Measurements from ENCODE around the gene LRTM2. TPM values are rescaled to one million over a fixed set of nuclear protein-coding genes. Genes with fewer than 3 reads are reported as not detected.
A peak's percentile ranks its signal among the peaks of the same experiment; 100 is the strongest.

The LRTM2 gene
- total and polyA plus RNA-seq, 7 donors: 0.09 to 0.41 TPM; not detected in 5

- Histone ChIP-seq H3K4me3 (no peak overlapping the region), H3K4me1 (no peaks in the 10 kb centered on the region), H3K27me3 (peaks cover 0 to 20% (median 2%) of the 10 kb centered on the region in 3 donors), H3K9me3 (no peaks in the 10 kb centered on the region), H3K36me3 (no peaks in the 10 kb centered on the region), H3K27ac (no peak overlapping the region)
- 83 to 90% methylated on average over 16 of the region's 16 CpGs for WGBS, 2 donors
- intact Hi-C loops (cut with DNase I): no loop called here
- DNase-seq: peak; percentile 24
- TF ChIP-seq CTCF (IDR thresholded peaks at IDR 0.05) (no peak), POLR2AphosphoS5 (IDR thresholded peaks at IDR 0.05) (no peak), POLR2A (IDR thresholded peaks at IDR 0.05) (no peak), EP300 (IDR thresholded peaks at IDR 0.05) (no peak)
Measured at GRCh38 chr12:1828856-1829255, 8.5 kb downstream of the LRTM2 start.

- Histone ChIP-seq H3K27me3 (peaks cover 0 to 14% (median 2%) of the 10 kb centered on the region in 3 donors), H3K4me1 (no peaks in the 10 kb centered on the region), H3K4me3 (no peak overlapping the region), H3K9me3 (no peaks in the 10 kb centered on the region), H3K36me3 (no peaks in the 10 kb centered on the region), H3K27ac (no peak overlapping the region)
- intact Hi-C loops (cut with DNase I): no loop called here
- WGBS, 2 donors: 79 to 82% methylated on average over 11 of the region's 11 CpGs
- TF ChIP-seq EP300 (IDR thresholded peaks at IDR 0.05) (no peak), POLR2AphosphoS5 (IDR thresholded peaks at IDR 0.05) (no peak), POLR2A (IDR thresholded peaks at IDR 0.05) (no peak), CTCF (IDR thresholded peaks at IDR 0.05) (no peak)
- DNase-seq: peak; percentile 40
Measured at GRCh38 chr12:1829306-1829900, 9.0 kb downstream of the LRTM2 start.

GRCh38 chr12:1830401-1830845 lies 10.1 kb downstream of the LRTM2 start:
- Histone ChIP-seq H3K27me3 (peaks cover 0 to 12% (median 2%) of the 10 kb centered on the region in 3 donors), H3K4me1 (no peaks in the 10 kb centered on the region)

GRCh38 chr12:1830981-1831963 lies 10.9 kb downstream of the LRTM2 start:
- Histone ChIP-seq H3K4me1 (no peaks in the 10 kb centered on the region), H3K36me3 (no peaks in the 10 kb centered on the region), H3K27me3 (peaks cover 0 to 12% (median 2%) of the 10 kb centered on the region in 3 donors), H3K9me3 (no peaks in the 10 kb centered on the region), H3K27ac (no peak overlapping the region), H3K4me3 (no peak overlapping the region)
- peak; percentile 70 for DNase-seq
- no peak for TF ChIP-seq POLR2A (IDR thresholded peaks at IDR 0.05)
- TF ChIP-seq POLR2AphosphoS5 (IDR thresholded peaks at IDR 0.05): no peak
- no peak for TF ChIP-seq EP300 (IDR thresholded peaks at IDR 0.05)
- no peak for TF ChIP-seq CTCF (IDR thresholded peaks at IDR 0.05)
- 8 to 12% methylated on average over 34 of the region's 34 CpGs for WGBS, 2 donors
- intact Hi-C loops (cut with DNase I): no loop called here

More at GRCh38 chr12:1830401-1830845, 10.1 kb downstream of the LRTM2 start:
- H3K27ac ChIP-seq: no peak overlapping the region
- H3K36me3 ChIP-seq: no peaks in the 10 kb centered on the region
- no peaks in the 10 kb centered on the region for H3K9me3 ChIP-seq
- TF ChIP-seq EP300 (IDR thresholded peaks at IDR 0.05): no peak
- TF ChIP-seq POLR2A (IDR thresholded peaks at IDR 0.05): no peak
- TF ChIP-seq CTCF (IDR thresholded peaks at IDR 0.05): no peak
- no peak for TF ChIP-seq POLR2AphosphoS5 (IDR thresholded peaks at IDR 0.05)
- 26 to 37% methylated on average over 3 of the region's 3 CpGs for WGBS, 2 donors
- intact Hi-C loops (cut with DNase I): no loop called here
- H3K4me3 ChIP-seq: no peak overlapping the region
- peak; percentile 48 for DNase-seq

All from sigmoid colon (tissue), 7 donors.